Neural cell (in vitro differentiated cells): ENCODE measurements around the gene DRD4.

Source experiments
- CTCF ChIP-seq: fragments of 450-650 bp; IDR thresholded peaks from 2 replicates; pipeline ENCODE4 v1.5.1; 2014; ENCODE audit warnings: antibody characterized with exemption, mild to moderate bottlenecking, moderate library complexity; ENCODE audit not compliant: poor library complexity, severe bottlenecking
- EP300 ChIP-seq: fragments of 450-650 bp; conservative IDR thresholded peaks from 2 replicates; pipeline ENCODE4 v1.6.1; 2014; ENCODE audit warnings: antibody characterized with exemption, mild to moderate bottlenecking, moderate library complexity; ENCODE audit not compliant: poor library complexity, severe bottlenecking
- EZH2 ChIP-seq: fragments of 200-600, 300-800 bp; shearing (Covaris generic), sonication (generic); IDR thresholded peaks from 2 replicates; pipeline ENCODE4 v1.6.1; 2014; ENCODE audit warnings: antibody characterized with exemption, low read length, borderline replicate concordance, mild to moderate bottlenecking; ENCODE audit not compliant: insufficient read depth, poor library complexity, severe bottlenecking
- POLR2AphosphoS5 ChIP-seq: IDR thresholded peaks from 2 replicates; pipeline ENCODE4 v1.6.1; 2012

GRCh38 chr11:623999-624704 lies 12.9 kb upstream of the DRD4 start:
- TF ChIP-seq EZH2 (no peak), CTCF (no peak), POLR2AphosphoS5 (no peak), EP300 (no peak)
